Uterus (tissue), 4 donors: ENCODE results near the gene LMAN2. TPM values are rescaled to one million over a fixed set of nuclear protein-coding genes. Genes with fewer than 3 reads are reported as not detected.

ENCODE experiments used
- DNase-seq, 2 donors: peaks; one replicate each; pipeline ENCODE4 v3.0.0-alpha.2; 2019 to 2020
- H3K27ac ChIP-seq, 2 donors: fragments of 200-600 bp; sonication (generic); 1 replicate in 1 of 2; 2 replicates in 1 of 2; pipeline ENCODE4 v1.5.1; 2016 to 2018
- H3K27me3 ChIP-seq, 2 donors: fragments of 200-600 bp; sonication (generic); one replicate each; pipeline ENCODE4 v1.5.1; 2018 to 2019; ENCODE audit warnings: control low read depth in 1 of 2
- H3K36me3 ChIP-seq, 2 donors: fragments of 200-600 bp; sonication (generic); one replicate each; pipeline ENCODE4 v1.5.1; 2019; ENCODE audit warnings: control low read depth in 1 of 2
- H3K4me1 ChIP-seq, 2 donors: fragments of 200-600 bp; sonication (generic); one replicate each; pipeline ENCODE4 v1.5.1; 2018 to 2019; ENCODE audit warnings: control low read depth in 1 of 2
- H3K4me3 ChIP-seq, 2 donors: fragments of 200-600 bp; sonication (generic); 1 replicate in 1 of 2; 2 replicates in 1 of 2; pipeline ENCODE4 v1.5.1; 2018 to 2019; ENCODE audit warnings: mild to moderate bottlenecking in 1 of 2
- H3K9me3 ChIP-seq, 2 donors: fragments of 200-600 bp; sonication (generic); one replicate each; pipeline ENCODE4 v1.5.1; 2019; ENCODE audit warnings: control low read depth in 1 of 2
- POLR2A ChIP-seq, 2 donors: fragments of 450-650 bp; IDR thresholded peaks; one replicate each; pipeline ENCODE4 v1.6.1; 2016; ENCODE audit warnings: antibody characterized with exemption in 2 of 2, mild to moderate bottlenecking in 1 of 2, moderate library complexity in 1 of 2
- intact Hi-C: fragments of 100-400 bp; cut with DNase I; formaldehyde crosslinking; loops from one replicate; pipeline ENCODE4 v1.15.1; 2023; ENCODE audit warnings: low total_unique reads
- total RNA-seq, 4 donors: library from RNA; depleted of rRNA in 3 of 4; stranded (reverse); fragments of >200 nt in 3 of 4; gene quantifications; one replicate each; pipeline versions ENCODE4 v1.1.0 to v1.2.4, GENCODE V29; 2014 to 2023
- TF ChIP-seq, protein P1 (sequence below), 4 experiments: fragments of 200-600 bp in 2 of 4; fragments of 450-650 bp in 2 of 4; sonication (generic) in 2 of 4; IDR thresholded peaks; one replicate each; pipeline ENCODE4 v1.5.1; 2016 to 2019; ENCODE audit warnings: antibody characterized with exemption in 4 of 4, mild to moderate bottlenecking in 2 of 4, moderate library complexity in 1 of 4
- donor health status: DM: yes; HTN: yes; CAD: no.

Gene LMAN2
- total RNA-seq, 4 donors from 2014 or later, result 83.2 to 210 (median 170) TPM

DNA sequence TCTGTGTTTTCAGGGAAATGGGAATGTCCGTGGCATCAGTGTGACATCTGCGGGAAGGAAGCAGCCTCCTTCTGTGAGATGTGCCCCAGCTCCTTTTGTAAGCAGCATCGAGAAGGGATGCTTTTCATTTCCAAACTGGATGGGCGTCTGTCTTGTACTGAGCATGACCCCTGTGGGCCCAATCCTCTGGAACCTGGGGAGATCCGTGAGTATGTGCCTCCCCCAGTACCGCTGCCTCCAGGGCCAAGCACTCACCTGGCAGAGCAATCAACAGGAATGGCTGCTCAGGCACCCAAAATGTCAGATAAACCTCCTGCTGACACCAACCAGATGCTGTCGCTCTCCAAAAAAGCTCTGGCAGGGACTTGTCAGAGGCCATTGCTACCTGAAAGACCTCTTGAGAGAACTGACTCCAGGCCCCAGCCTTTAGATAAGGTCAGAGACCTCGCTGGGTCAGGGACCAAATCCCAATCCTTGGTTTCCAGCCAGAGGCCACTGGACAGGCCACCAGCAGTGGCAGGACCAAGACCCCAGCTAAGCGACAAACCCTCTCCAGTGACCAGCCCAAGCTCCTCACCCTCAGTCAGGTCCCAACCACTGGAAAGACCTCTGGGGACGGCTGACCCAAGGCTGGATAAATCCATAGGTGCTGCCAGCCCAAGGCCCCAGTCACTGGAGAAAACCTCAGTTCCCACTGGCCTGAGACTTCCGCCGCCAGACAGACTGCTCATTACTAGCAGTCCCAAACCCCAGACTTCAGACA, 57.5 kb downstream of the LMAN2 start:
- no peak for TF ChIP-seq POLR2A (IDR thresholded peaks at IDR 0.05)
- TF ChIP-seq, protein P1, sequence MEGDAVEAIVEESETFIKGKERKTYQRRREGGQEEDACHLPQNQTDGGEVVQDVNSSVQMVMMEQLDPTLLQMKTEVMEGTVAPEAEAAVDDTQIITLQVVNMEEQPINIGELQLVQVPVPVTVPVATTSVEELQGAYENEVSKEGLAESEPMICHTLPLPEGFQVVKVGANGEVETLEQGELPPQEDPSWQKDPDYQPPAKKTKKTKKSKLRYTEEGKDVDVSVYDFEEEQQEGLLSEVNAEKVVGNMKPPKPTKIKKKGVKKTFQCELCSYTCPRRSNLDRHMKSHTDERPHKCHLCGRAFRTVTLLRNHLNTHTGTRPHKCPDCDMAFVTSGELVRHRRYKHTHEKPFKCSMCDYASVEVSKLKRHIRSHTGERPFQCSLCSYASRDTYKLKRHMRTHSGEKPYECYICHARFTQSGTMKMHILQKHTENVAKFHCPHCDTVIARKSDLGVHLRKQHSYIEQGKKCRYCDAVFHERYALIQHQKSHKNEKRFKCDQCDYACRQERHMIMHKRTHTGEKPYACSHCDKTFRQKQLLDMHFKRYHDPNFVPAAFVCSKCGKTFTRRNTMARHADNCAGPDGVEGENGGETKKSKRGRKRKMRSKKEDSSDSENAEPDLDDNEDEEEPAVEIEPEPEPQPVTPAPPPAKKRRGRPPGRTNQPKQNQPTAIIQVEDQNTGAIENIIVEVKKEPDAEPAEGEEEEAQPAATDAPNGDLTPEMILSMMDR (IDR thresholded peaks at IDR 0.05), result no peak
- DNase-seq, result no peak
- H3K27ac ChIP-seq, result no peak overlapping the region
- H3K4me3 ChIP-seq, result no peak overlapping the region
- H3K27me3 ChIP-seq, result no peaks in the 10 kb centered on the region
- intact Hi-C loops, result no loop called here
- no peaks in the 10 kb centered on the region for H3K36me3 ChIP-seq
- H3K4me1 ChIP-seq, result no peaks in the 10 kb centered on the region
- H3K9me3 ChIP-seq, result no peaks in the 10 kb centered on the region

DNA sequence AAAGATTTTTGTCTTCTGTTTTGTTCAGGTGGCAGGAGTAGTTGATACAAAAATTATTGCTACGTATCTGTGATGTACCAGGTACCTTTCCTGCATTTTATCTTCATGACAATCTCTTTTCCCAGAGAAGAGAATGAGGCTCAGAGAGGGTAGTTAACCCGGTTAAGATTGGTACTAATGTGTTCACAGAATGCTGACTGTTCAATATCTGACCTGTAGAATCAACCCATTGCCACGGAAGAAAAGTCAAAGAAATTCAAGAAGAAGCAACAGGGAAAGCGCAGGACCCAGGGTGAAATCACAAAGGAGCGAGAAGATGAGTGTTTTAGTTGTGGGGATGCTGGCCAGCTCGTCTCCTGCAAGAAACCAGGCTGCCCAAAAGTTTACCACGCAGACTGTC, 59.7 kb downstream of the LMAN2 start:
- H3K36me3 ChIP-seq, result no peaks in the 10 kb centered on the region
- intact Hi-C loops, result no loop called here

DNA sequence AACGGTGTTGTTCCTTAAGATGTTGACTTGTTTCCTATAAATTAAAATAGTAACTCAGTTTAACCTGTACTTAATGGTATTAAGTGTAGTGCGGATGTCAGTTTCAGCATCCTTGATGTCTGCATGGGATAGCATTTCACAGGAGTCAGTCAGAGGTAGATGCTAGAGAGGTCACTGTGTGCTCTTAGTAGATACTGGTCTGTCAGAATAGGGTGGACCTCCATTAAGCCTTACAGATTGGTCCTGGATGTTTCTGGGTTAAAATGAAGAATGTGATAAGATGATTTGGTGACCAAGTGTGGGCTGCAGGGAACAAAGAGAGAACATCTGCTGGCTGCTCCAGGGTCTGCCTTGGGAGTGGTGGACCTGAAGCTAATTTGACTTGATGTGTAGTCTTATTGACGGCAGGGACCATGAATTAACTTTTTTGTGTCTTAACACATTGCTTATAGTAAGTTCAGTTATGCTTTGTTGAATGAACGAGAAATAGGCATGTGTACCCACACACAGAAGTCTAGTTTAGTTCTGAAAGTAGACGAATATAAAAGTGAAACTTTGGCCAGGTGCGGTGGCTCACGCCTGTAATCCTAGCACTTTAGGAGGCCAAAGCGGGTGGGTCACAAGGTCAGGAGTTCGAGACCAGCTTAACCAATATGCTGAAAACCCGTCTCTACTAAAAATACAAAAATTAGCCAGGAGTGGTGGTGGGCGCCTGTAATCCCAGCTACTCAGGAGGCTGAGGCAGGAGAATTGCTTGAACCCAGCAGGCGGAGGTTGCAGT, 60.5 kb downstream of the LMAN2 start:
- Histone ChIP-seq H3K4me3 (no peak overlapping the region), H3K4me1 (no peaks in the 10 kb centered on the region), H3K36me3 (no peaks in the 10 kb centered on the region), H3K27ac (no peak overlapping the region), H3K27me3 (no peaks in the 10 kb centered on the region), H3K9me3 (no peaks in the 10 kb centered on the region)
- no peak for DNase-seq
- intact Hi-C loops, result no loop called here
- no peak for TF ChIP-seq POLR2A (IDR thresholded peaks at IDR 0.05)
- TF ChIP-seq, protein P1 (IDR thresholded peaks at IDR 0.05), result no peak

More for the DNA sequence above, 59.7 kb downstream of the LMAN2 start:
- Histone ChIP-seq H3K9me3 (no peaks in the 10 kb centered on the region), H3K4me1 (no peaks in the 10 kb centered on the region), H3K4me3 (no peak overlapping the region), H3K27me3 (no peaks in the 10 kb centered on the region), H3K27ac (no peak overlapping the region)
- DNase-seq, result no peak
- TF ChIP-seq POLR2A (IDR thresholded peaks at IDR 0.05), result no peak

DNA sequence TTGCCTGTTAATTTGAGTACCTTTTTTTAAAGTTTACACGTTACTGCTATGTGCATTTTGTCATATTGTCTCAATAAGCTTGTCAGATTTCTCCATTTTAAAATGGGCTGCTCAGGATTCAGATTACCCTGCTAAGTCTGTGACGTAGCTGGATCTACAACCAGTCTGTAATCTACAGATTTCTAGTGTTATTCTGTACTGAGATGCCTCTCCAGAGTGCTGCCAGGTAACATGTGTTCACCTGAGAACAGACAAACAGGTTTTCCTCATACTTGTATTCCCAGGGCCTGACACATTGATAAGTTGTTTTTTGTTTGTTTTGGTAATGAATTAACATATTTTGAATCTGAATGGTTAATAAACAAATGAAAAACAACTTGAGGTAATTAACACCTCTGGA, 63.3 kb downstream of the LMAN2 start:
- Histone ChIP-seq H3K27ac (no peak overlapping the region), H3K9me3 (no peaks in the 10 kb centered on the region), H3K4me1 (no peaks in the 10 kb centered on the region), H3K27me3 (no peaks in the 10 kb centered on the region), H3K36me3 (no peaks in the 10 kb centered on the region), H3K4me3 (no peak overlapping the region)
- TF ChIP-seq POLR2A (IDR thresholded peaks at IDR 0.05), result no peak
- TF ChIP-seq, protein P1 (IDR thresholded peaks at IDR 0.05), result no peak
- DNase-seq, result no peak
- intact Hi-C loops, result no loop called here

Other genes starting within 250 kb of the LMAN2 start
- gene NSD1, start 217.9 kb downstream of the LMAN2 start, total RNA-seq, result 100 to 1,000 TPM in 2 of 4 donors, 10 to 100 TPM in 2; 24.1 to 132 (median 64.6) TPM
- gene RAB24, start 47.9 kb downstream of the LMAN2 start, total RNA-seq, result 10 to 100 TPM in 3 of 4 donors, 1 to 10 TPM in 1; 8.2 to 62.0 (median 19.3) TPM
- 10 to 100 TPM; 25.4 to 73.1 (median 49.0) TPM for gene PRELID1, start 47.9 kb downstream of the LMAN2 start, total RNA-seq
- 10 to 100 TPM in 1 of 4 donors, 1 to 10 TPM in 2, under 1 TPM in 1; 0.51 to 29.0 (median 6.8) TPM for gene MXD3, start 39.8 kb downstream of the LMAN2 start, total RNA-seq
- 10 to 100 TPM in 3 of 4 donors, 1 to 10 TPM in 1; 1.5 to 25.6 (median 13.6) TPM for gene RGS14, start 6.3 kb upstream of the LMAN2 start, total RNA-seq
- not detected for gene SLC34A1, start 32.8 kb upstream of the LMAN2 start, total RNA-seq
- not detected for gene PFN3, start 49.0 kb upstream of the LMAN2 start, total RNA-seq
- 1 to 10 TPM in 1 of 4 donors, not detected in 3; 7.6 TPM for gene F12, start 57.9 kb upstream of the LMAN2 start, total RNA-seq
- gene GRK6, start 75.0 kb upstream of the LMAN2 start, total RNA-seq, result 10 to 100 TPM; 16.4 to 29.8 (median 20.9) TPM
- gene PRR7, start 95.1 kb upstream of the LMAN2 start, total RNA-seq, result 1 to 10 TPM in 2 of 4 donors, not detected in 2; 1.9 to 3.0 TPM
- 100 to 1,000 TPM in 2 of 4 donors, 10 to 100 TPM in 2; 30.6 to 107 (median 82.7) TPM for gene DBN1, start 122.0 kb upstream of the LMAN2 start, total RNA-seq
- gene PDLIM7, start 145.9 kb upstream of the LMAN2 start, total RNA-seq, result 100 to 1,000 TPM; 102 to 543 (median 193) TPM
- gene DOK3, start 158.2 kb upstream of the LMAN2 start, total RNA-seq, result 10 to 100 TPM in 1 of 4 donors, 1 to 10 TPM in 3; 3.6 to 20.0 (median 7.1) TPM
- 100 to 1,000 TPM in 2 of 4 donors, 10 to 100 TPM in 2; 61.0 to 146 (median 95.6) TPM for gene DDX41, start 165.3 kb upstream of the LMAN2 start, total RNA-seq
- gene FAM193B, start 202.9 kb upstream of the LMAN2 start, total RNA-seq, result 100 to 1,000 TPM in 1 of 4 donors, 10 to 100 TPM in 3; 16.5 to 117 (median 39.4) TPM
- gene TMED9, start 240.5 kb upstream of the LMAN2 start, total RNA-seq, result 100 to 1,000 TPM in 2 of 4 donors, 10 to 100 TPM in 2; 12.8 to 106 (median 73.4) TPM
- 10 to 100 TPM in 3 of 4 donors, 1 to 10 TPM in 1; 5.1 to 27.8 (median 24.5) TPM for gene B4GALT7, start 248.5 kb upstream of the LMAN2 start, total RNA-seq